Endothelial cell of umbilical vein (primary cell): ENCODE data around the gene LATS2. TPM values are rescaled to one million over a fixed set of nuclear protein-coding genes. Genes with fewer than 3 reads are reported as not detected.

Source experiments
- BruUV-seq: library from RNA; stranded (reverse); fragments of 400-500 nt; replicated peaks from 2 replicates; lab custom pipeline; 2021; lab: Mats Ljungman, UMichigan
- CTCF ChIA-PET: fragments of 300-600, 350-600 bp; sonication (Branson Sonifier 250); formaldehyde crosslinking; loops from one replicate; lab custom pipeline; 2021; ENCODE audit warnings: antibody characterized with exemption, inconsistent platforms; lab: Charles Lee
- POLR2A ChIA-PET: fragments of 300-600, 350-600 bp; sonication (Branson Sonifier 250); formaldehyde crosslinking; loops from one replicate; lab custom pipeline; 2021; ENCODE audit warnings: antibody characterized with exemption, inconsistent platforms; lab: Charles Lee
- DNase-seq: peaks from one replicate; pipeline ENCODE4 v3.0.0-alpha.2; 2011; ENCODE audit warnings: low read depth, low spot score
- FAIRE-seq: peaks from 2 replicates; lab custom pipeline; 2011; peaks lifted over from hg19 to GRCh38; lab: Jason Lieb, UNC
- H2AFZ ChIP-seq: 2 replicates; pipeline ENCODE4 v1.6.0; 2012; ENCODE audit warnings: low read depth, low read length, control low read depth, inconsistent platforms
- H3K27ac ChIP-seq: 2 replicates; pipeline ENCODE4 v1.5.1; 2011; ENCODE audit warnings: low read depth, mild to moderate bottlenecking, control low read depth, low read length, moderate library complexity; ENCODE audit not compliant: insufficient read depth
- H3K27me3 ChIP-seq, 2 experiments: 2 replicates each; pipeline versions ENCODE4 v1.6.0 to v1.6.1; 2011; ENCODE audit warnings: low read length in 2 of 2, mixed read lengths in 1 of 2; ENCODE audit not compliant: control insufficient read depth in 2 of 2, insufficient read depth in 2 of 2
- H3K36me3 ChIP-seq, 2 experiments: 2 replicates in 1 of 2; 3 replicates in 1 of 2; pipeline ENCODE4 v1.5.1; 2011; ENCODE audit warnings: low read length in 2 of 2, mild to moderate bottlenecking in 1 of 2, moderate library complexity in 1 of 2; ENCODE audit not compliant: control insufficient read depth in 2 of 2, insufficient read depth in 2 of 2; ENCODE audit errors: extremely low read depth in 1 of 2
- H3K4me1 ChIP-seq: 3 replicates; pipeline ENCODE4 v1.5.1; 2011; ENCODE audit warnings: mild to moderate bottlenecking, low read length; ENCODE audit not compliant: control insufficient read depth, insufficient read depth; ENCODE audit errors: extremely low read depth
- H3K4me2 ChIP-seq: 2 replicates; pipeline ENCODE4 v1.6.1; 2011; ENCODE audit warnings: low read length, control low read depth, mixed read lengths; ENCODE audit not compliant: insufficient read depth
- H3K4me3 ChIP-seq, 3 experiments: fragments of 200-600 bp in 1 of 3; sonication (generic), shearing (Covaris generic) in 1 of 3; replicated peaks in 1 of 3; 2 replicates each; pipeline ENCODE4 v1.5.1; 2011 to 2016; ENCODE audit warnings: control low read depth in 3 of 3, low read length in 3 of 3, mild to moderate bottlenecking in 2 of 3, inconsistent platforms in 1 of 3, low read depth in 1 of 3, moderate library complexity in 1 of 3; ENCODE audit not compliant: insufficient read depth in 1 of 3
- H3K79me2 ChIP-seq: 2 replicates; pipeline ENCODE4 v1.6.0; 2012; ENCODE audit warnings: low read length, inconsistent platforms; ENCODE audit not compliant: control insufficient read depth, insufficient read depth
- H3K9ac ChIP-seq: replicated peaks from 2 replicates; pipeline ENCODE3; 2011; ENCODE audit warnings: low read length, control low read depth; ENCODE audit not compliant: insufficient read depth; ENCODE audit errors: extremely low read depth
- H3K9me1 ChIP-seq: replicated peaks from 3 replicates; pipeline ENCODE4 v1.6.0; 2011; ENCODE audit warnings: mild to moderate bottlenecking, low read length; ENCODE audit not compliant: control insufficient read depth, insufficient read depth; ENCODE audit errors: extremely low read depth
- H3K9me3 ChIP-seq: replicated peaks from 2 replicates; pipeline ENCODE4 v1.5.1; 2012; ENCODE audit warnings: low read length, inconsistent platforms; ENCODE audit not compliant: control insufficient read depth, insufficient read depth
- H4K20me1 ChIP-seq: replicated peaks from 2 replicates; pipeline ENCODE3; 2011; ENCODE audit warnings: mild to moderate bottlenecking, low read length; ENCODE audit not compliant: control insufficient read depth, insufficient read depth; ENCODE audit errors: extremely low read depth
- EZH2 ChIP-seq: IDR thresholded peaks from 2 replicates; pipeline ENCODE4 v1.6.1; 2012; ENCODE audit warnings: borderline replicate concordance, low read depth, mild to moderate bottlenecking, moderate library complexity, low read length, inconsistent platforms; ENCODE audit not compliant: severe bottlenecking
- FOS ChIP-seq: IDR thresholded peaks from 2 replicates; pipeline ENCODE4 v1.6.1; 2011; ENCODE audit warnings: mild to moderate bottlenecking, low read length, moderate library complexity, borderline replicate concordance; ENCODE audit not compliant: insufficient read depth
- GATA2 ChIP-seq: IDR thresholded peaks from 2 replicates; pipeline ENCODE4 v1.7.0; 2011; ENCODE audit warnings: low read depth, mild to moderate bottlenecking, moderate library complexity, mixed read lengths, low read length; ENCODE audit not compliant: insufficient read length, insufficient read depth
- JUN ChIP-seq: IDR thresholded peaks from 2 replicates; pipeline ENCODE4 v1.6.1; 2011; ENCODE audit warnings: borderline replicate concordance, low read depth; ENCODE audit not compliant: insufficient read length, insufficient read depth
- MYC ChIP-seq: IDR thresholded peaks from one replicate; pipeline ENCODE4 v1.6.1; 2011; ENCODE audit warnings: mild to moderate bottlenecking, low read depth, low read length
- POLR2A ChIP-seq: IDR thresholded peaks from 2 replicates; pipeline ENCODE4 v1.6.1; 2012; ENCODE audit warnings: low read depth, mild to moderate bottlenecking, control low read depth, low read length
- POLR2AphosphoS5 ChIP-seq: IDR thresholded peaks from 2 replicates; pipeline ENCODE4 v1.6.1; 2012; ENCODE audit warnings: low read depth, mild to moderate bottlenecking, control low read depth, low read length, moderate library complexity; ENCODE audit not compliant: insufficient read depth
- dilution Hi-C: fragments of 300-500 bp; cut with MboI; formaldehyde crosslinking; loops from one replicate; pipeline ENCODE4 v1.15.0; 2019; ENCODE audit warnings: low sequenced_read_pairs; ENCODE audit not compliant: extremely low pct_ligation_motif_present
- intact Hi-C: fragments of 100-400 bp; cut with micrococcal nuclease; formaldehyde crosslinking; loops from one replicate; pipeline ENCODE4 v1.10.0; 2022
- polyA plus RNA-seq, 4 experiments: library from polyadenylated mRNA; depleted of rRNA in 3 of 4; stranded (reverse) in 3 of 4; unstranded in 1 of 4; fragments of >200 nt; gene quantifications; 2 replicates each; pipeline versions ENCODE4 v1.2.1 to v1.2.3, GENCODE V29; 2011 to 2012; ENCODE audit warnings: missing spikeins in 1 of 4
- total RNA-seq: library from RNA; stranded (reverse); gene quantifications from 2 replicates; pipeline ENCODE4 v1.2.3, GENCODE V29; 2021
- TF ChIP-seq, protein P1 (sequence below): IDR thresholded peaks from 2 replicates; pipeline ENCODE4 v1.6.1; 2011; ENCODE audit not compliant: insufficient read depth, insufficient read length
- TF ChIP-seq, protein P2 (sequence below), 2 donors: IDR thresholded peaks; 1 replicate in 1 of 2; 2 replicates in 1 of 2; pipeline ENCODE4 v1.5.1; 2011; ENCODE audit warnings: low read length in 2 of 2, mild to moderate bottlenecking in 2 of 2, moderate library complexity in 2 of 2, control low read depth in 1 of 2, inconsistent platforms in 1 of 2, low read depth in 1 of 2; ENCODE audit not compliant: insufficient read depth in 1 of 2; ENCODE audit errors: extremely low read depth in 1 of 2

LATS2 gene
- total and polyA plus RNA-seq, 2 donors (not counting 3 experiments of a cell fraction or from before 2014, with no cell fraction given): 33.5 to 67.6 TPM

DNA sequence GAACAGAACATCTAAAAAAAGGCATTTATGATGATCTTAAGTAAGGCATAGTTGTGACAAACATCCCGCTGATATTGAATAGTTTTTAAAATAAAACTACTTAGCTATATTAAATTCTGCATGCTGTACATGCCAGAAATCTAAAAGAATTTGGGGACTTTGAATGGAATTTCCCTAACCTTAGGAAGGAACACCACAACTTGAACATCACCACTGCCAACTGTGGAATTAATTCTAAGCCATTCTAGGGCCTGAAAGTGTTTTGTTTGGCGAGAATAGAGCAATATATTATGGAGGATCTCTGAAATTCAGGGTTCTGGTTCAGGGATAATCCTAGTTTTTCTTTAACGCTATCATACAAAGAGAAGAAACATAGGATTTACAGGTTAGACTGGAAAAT lies 17.8 kb upstream of the LATS2 start:
- TF ChIP-seq MYC (no peak), GATA2 (no peak), FOS (no peak), POLR2AphosphoS5 (no peak)
- FAIRE-seq (peak; percentile 70), DNase-seq (no peak)
- Histone ChIP-seq H3K4me1 (peaks cover 42% of the 10 kb centered on the region), H3K36me3 (no peaks in the 10 kb centered on the region), H3K4me2 (peak overlapping the region; percentile 88), H3K79me2 (no peaks in the 10 kb centered on the region), H4K20me1 (no peaks in the 10 kb centered on the region), H3K9ac (peak overlapping the region; percentile 92), H3K9me1 (no peaks in the 10 kb centered on the region), H3K9me3 (no peaks in the 10 kb centered on the region), H2AFZ (no peak overlapping the region), H3K4me3 (no peak overlapping the region), H3K27ac (peak overlapping the region; percentile 97), H3K27me3 (no peaks in the 10 kb centered on the region)
- TSS peak; percentile 82 for BruUV-seq
- dilution Hi-C loops (no loop called here), intact Hi-C loops (loop anchor here (1.0 to 5.0 kb wide), 3 partner anchors 18 to 265 kb away; partner anchors contain the start of gene LATS2)
- ChIA-PET CTCF (interaction anchor here (0.9 to 2.1 kb wide), 6 partner anchors 11 to 135 kb away, joined by 3 to 6 read pairs (median 4); partner anchors contain the start of genes LATS2, MRPL57 and SKA3), POLR2A (interaction anchor here (1.1 kb wide), 1 partner anchor 21 kb away, joined by 3 read pairs; no protein-coding TSS in a partner anchor)

DNA sequence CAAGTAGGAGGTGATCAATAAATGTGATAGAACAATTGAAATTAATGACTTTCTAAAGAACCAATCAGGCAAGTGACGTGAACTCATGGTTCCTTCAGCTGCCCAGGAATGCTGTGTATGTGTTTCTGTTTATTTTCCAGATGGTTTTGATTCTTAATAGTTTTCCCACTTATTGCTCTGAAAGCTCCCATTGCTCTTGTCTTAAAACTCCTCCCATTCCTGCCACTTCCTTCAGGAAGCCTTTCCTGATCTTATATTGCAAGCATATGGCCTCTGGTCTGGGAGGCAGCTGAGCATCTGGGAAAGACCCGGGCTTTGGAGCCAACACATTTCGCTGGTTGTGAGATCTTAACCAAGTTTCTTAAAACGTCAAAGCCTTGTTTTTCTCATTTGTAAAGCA lies 17.1 kb upstream of the LATS2 start:
- H3K4me1 ChIP-seq: peaks cover 42% of the 10 kb centered on the region
- ChIA-PET CTCF (interaction anchor here (0.9 to 2.1 kb wide), 5 partner anchors 15 to 135 kb away, joined by 3 to 6 read pairs (median 4); partner anchors contain the start of genes LATS2, MRPL57 and SKA3), POLR2A (interaction anchor here (1.1 kb wide), 1 partner anchor 20 kb away, joined by 3 read pairs; no protein-coding TSS in a partner anchor)
- H4K20me1 ChIP-seq: no peaks in the 10 kb centered on the region
- H3K9me3 ChIP-seq: no peaks in the 10 kb centered on the region
- intact Hi-C loops (loop anchor here (5.0 kb wide), 1 partner anchor 81 kb away; no protein-coding TSS in a partner anchor), dilution Hi-C loops (no loop called here)
- peak overlapping the region; percentile 88 for H3K4me2 ChIP-seq
- BruUV-seq: no TSS peak
- peak; percentile 73 for FAIRE-seq
- no peaks in the 10 kb centered on the region for H3K9me1 ChIP-seq
- no peaks in the 10 kb centered on the region for H3K79me2 ChIP-seq
- no peak overlapping the region for H3K4me3 ChIP-seq
- no peaks in the 10 kb centered on the region for H3K36me3 ChIP-seq
- peak; percentile 47 for DNase-seq
- peak overlapping the region; percentile 25 for H2AFZ ChIP-seq
- H3K9ac ChIP-seq: peak overlapping the region; percentile 92
- no peak for TF ChIP-seq FOS
- TF ChIP-seq, protein P1, sequence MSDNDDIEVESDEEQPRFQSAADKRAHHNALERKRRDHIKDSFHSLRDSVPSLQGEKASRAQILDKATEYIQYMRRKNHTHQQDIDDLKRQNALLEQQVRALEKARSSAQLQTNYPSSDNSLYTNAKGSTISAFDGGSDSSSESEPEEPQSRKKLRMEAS: no peak
- TF ChIP-seq MYC: no peak
- TF ChIP-seq POLR2A: no peak
- no peak for TF ChIP-seq EZH2
- TF ChIP-seq GATA2: no peak
- TF ChIP-seq, protein P2, sequence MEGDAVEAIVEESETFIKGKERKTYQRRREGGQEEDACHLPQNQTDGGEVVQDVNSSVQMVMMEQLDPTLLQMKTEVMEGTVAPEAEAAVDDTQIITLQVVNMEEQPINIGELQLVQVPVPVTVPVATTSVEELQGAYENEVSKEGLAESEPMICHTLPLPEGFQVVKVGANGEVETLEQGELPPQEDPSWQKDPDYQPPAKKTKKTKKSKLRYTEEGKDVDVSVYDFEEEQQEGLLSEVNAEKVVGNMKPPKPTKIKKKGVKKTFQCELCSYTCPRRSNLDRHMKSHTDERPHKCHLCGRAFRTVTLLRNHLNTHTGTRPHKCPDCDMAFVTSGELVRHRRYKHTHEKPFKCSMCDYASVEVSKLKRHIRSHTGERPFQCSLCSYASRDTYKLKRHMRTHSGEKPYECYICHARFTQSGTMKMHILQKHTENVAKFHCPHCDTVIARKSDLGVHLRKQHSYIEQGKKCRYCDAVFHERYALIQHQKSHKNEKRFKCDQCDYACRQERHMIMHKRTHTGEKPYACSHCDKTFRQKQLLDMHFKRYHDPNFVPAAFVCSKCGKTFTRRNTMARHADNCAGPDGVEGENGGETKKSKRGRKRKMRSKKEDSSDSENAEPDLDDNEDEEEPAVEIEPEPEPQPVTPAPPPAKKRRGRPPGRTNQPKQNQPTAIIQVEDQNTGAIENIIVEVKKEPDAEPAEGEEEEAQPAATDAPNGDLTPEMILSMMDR (IDR thresholded peaks at IDR 0.05; ENCODE audit: extremely low read depth in 1 of 2, insufficient read depth in 1 of 2, low read depth in 1 of 2, low read length in 2 of 2): no peak
- TF ChIP-seq JUN: no peak
- H3K27me3 ChIP-seq: no peaks in the 10 kb centered on the region
- H3K27ac ChIP-seq: peak overlapping the region; percentile 97
